Panc1 (cell line): Measurements from ENCODE around the gene SNU13. TPM values are rescaled to one million over a fixed set of nuclear protein-coding genes. Genes with fewer than 3 reads are reported as not detected.

Experiments
- ATAC-seq: fragments of 200-7000 bp; cut with Tn5 transposase; 2 replicates; pipeline ENCODE4 v1.9.1; 2020; ENCODE audit warnings: mild to moderate bottlenecking, moderate library complexity
- BruUV-seq: library from RNA; stranded (reverse); fragments of 400-500 nt; replicated peaks from 2 replicates; lab custom pipeline; 2021; lab: Mats Ljungman, UMichigan
- CTCF ChIA-PET: fragments of 300-600 bp; sonication (Branson Sonifier 250); formaldehyde crosslinking; loops from one replicate; lab custom pipeline; 2022; ENCODE audit warnings: antibody characterized with exemption; lab: Charles Lee
- POLR2A ChIA-PET: fragments of 300-600 bp; sonication (Branson Sonifier 250); formaldehyde crosslinking; loops from one replicate; lab custom pipeline; 2022; ENCODE audit warnings: antibody characterized with exemption; lab: Charles Lee
- DNase-seq: peaks from one replicate; pipeline ENCODE4 v3.0.0-alpha.2; 2010; ENCODE audit warnings: low read depth, low spot score
- H3K27ac ChIP-seq: 2 replicates; pipeline ENCODE4 v1.5.1; 2011; ENCODE audit warnings: mild to moderate bottlenecking, low read length, inconsistent platforms
- H3K27me3 ChIP-seq: fragments of 200-500 bp; sonication (Bioruptor generic); 2 replicates; pipeline ENCODE4 v1.6.0; 2014; ENCODE audit warnings: low read length, inconsistent platforms; ENCODE audit not compliant: control insufficient read depth, insufficient read depth
- H3K36me3 ChIP-seq: fragments of 200-500 bp; sonication (Bioruptor generic); 2 replicates; pipeline ENCODE4 v1.5.1; 2014; ENCODE audit warnings: inconsistent platforms, mild to moderate bottlenecking, low read length, moderate library complexity; ENCODE audit not compliant: control insufficient read depth, insufficient read depth
- H3K4me1 ChIP-seq: 2 replicates; pipeline ENCODE4 v1.5.1; 2011; ENCODE audit warnings: inconsistent platforms, mild to moderate bottlenecking, low read length, moderate library complexity; ENCODE audit not compliant: control insufficient read depth, insufficient read depth
- H3K4me3 ChIP-seq, 2 experiments: 2 replicates each; pipeline ENCODE4 v1.5.1; 2011 to 2012; ENCODE audit warnings: low read depth in 2 of 2, low read length in 2 of 2, mild to moderate bottlenecking in 2 of 2, inconsistent platforms in 1 of 2, moderate library complexity in 1 of 2
- H3K9me3 ChIP-seq: fragments of 200-500 bp; sonication (Bioruptor generic); 2 replicates; pipeline ENCODE4 v1.5.1; 2014; ENCODE audit warnings: low read depth, mild to moderate bottlenecking, inconsistent platforms, low read length, moderate library complexity; ENCODE audit not compliant: control insufficient read depth, insufficient read depth
- POLR2AphosphoS5 ChIP-seq: IDR thresholded peaks from 2 replicates; pipeline ENCODE4 v1.6.1; 2012; ENCODE audit warnings: mild to moderate bottlenecking, low read depth, low read length, moderate library complexity
- SIN3A ChIP-seq: IDR thresholded peaks from 2 replicates; pipeline ENCODE4 v1.6.1; 2012; ENCODE audit warnings: low read depth, mild to moderate bottlenecking, low read length, moderate library complexity, borderline replicate concordance; ENCODE audit not compliant: insufficient read depth
- TCF7L2 ChIP-seq: IDR thresholded peaks from 2 replicates; pipeline ENCODE4 v1.6.1; 2011; ENCODE audit warnings: mild to moderate bottlenecking, low read depth, low read length, inconsistent platforms
- in situ Hi-C: cut with HindIII; loops from 2 replicates; pipeline ENCODE4 v1.10.0; 2016; ENCODE audit warnings: low sequenced_read_pairs, low pct_unique_long_range_greater_than_20kb
- intact Hi-C: fragments of 100-400 bp; cut with micrococcal nuclease; formaldehyde crosslinking; loops from one replicate; pipeline ENCODE4 v1.10.0; 2022; ENCODE audit not compliant: unreplicated experiment
- total RNA-seq: library from RNA; stranded (reverse); gene quantifications from one replicate; pipeline ENCODE4 v1.2.1, GENCODE V29; 2021; ENCODE audit not compliant: unreplicated experiment
- TF ChIP-seq, protein P1 (sequence below): fragments of 450-650 bp; IDR thresholded peaks from 2 replicates; pipeline ENCODE4 v1.5.1; 2017; ENCODE audit warnings: mild to moderate bottlenecking
- TF ChIP-seq, protein P2 (sequence below), 2 experiments: IDR thresholded peaks; 2 replicates each; pipeline ENCODE4 v1.6.1; 2011 to 2012; ENCODE audit warnings: low read depth in 2 of 2, control low read depth in 1 of 2, low read length in 1 of 2, mild to moderate bottlenecking in 1 of 2, moderate library complexity in 1 of 2; ENCODE audit not compliant: insufficient read depth in 1 of 2

Gene SNU13
- total RNA-seq, 1 experiment from 2014 or later: 113 TPM

DNA sequence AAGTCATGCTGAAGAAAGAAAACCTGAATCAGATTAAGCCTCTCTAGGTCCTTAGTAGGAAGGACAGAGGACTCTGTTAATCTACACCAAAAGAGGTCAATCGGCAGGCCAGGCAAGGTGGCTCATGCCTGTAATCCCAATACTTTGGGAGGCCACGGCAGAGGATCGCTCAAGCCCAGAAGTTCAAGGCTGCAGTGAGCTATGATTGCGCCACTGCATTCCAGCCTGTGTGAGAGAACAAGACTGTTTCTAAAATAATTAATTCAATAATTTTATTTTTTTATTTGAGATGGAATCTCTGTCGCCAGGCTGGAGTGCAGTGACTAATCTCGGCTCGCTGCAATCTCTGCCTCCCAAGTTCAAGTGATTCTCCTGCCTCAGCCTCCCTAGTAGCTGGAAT is 63.1 kb downstream of the SNU13 start:
- in situ Hi-C loops (no loop called here), intact Hi-C loops (no loop called here)
- H3K4me1 ChIP-seq: no peaks in the 10 kb centered on the region
- no peak overlapping the region for H3K4me3 ChIP-seq
- ChIA-PET POLR2A (no interaction called here), CTCF (no interaction called here)
- DNase-seq (no peak), ATAC-seq (no peak)
- H3K9me3 ChIP-seq: no peaks in the 10 kb centered on the region
- TF ChIP-seq POLR2AphosphoS5: no peak
- TF ChIP-seq SIN3A: no peak
- TF ChIP-seq, protein P1, sequence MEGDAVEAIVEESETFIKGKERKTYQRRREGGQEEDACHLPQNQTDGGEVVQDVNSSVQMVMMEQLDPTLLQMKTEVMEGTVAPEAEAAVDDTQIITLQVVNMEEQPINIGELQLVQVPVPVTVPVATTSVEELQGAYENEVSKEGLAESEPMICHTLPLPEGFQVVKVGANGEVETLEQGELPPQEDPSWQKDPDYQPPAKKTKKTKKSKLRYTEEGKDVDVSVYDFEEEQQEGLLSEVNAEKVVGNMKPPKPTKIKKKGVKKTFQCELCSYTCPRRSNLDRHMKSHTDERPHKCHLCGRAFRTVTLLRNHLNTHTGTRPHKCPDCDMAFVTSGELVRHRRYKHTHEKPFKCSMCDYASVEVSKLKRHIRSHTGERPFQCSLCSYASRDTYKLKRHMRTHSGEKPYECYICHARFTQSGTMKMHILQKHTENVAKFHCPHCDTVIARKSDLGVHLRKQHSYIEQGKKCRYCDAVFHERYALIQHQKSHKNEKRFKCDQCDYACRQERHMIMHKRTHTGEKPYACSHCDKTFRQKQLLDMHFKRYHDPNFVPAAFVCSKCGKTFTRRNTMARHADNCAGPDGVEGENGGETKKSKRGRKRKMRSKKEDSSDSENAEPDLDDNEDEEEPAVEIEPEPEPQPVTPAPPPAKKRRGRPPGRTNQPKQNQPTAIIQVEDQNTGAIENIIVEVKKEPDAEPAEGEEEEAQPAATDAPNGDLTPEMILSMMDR: no peak
- TF ChIP-seq, protein P2, sequence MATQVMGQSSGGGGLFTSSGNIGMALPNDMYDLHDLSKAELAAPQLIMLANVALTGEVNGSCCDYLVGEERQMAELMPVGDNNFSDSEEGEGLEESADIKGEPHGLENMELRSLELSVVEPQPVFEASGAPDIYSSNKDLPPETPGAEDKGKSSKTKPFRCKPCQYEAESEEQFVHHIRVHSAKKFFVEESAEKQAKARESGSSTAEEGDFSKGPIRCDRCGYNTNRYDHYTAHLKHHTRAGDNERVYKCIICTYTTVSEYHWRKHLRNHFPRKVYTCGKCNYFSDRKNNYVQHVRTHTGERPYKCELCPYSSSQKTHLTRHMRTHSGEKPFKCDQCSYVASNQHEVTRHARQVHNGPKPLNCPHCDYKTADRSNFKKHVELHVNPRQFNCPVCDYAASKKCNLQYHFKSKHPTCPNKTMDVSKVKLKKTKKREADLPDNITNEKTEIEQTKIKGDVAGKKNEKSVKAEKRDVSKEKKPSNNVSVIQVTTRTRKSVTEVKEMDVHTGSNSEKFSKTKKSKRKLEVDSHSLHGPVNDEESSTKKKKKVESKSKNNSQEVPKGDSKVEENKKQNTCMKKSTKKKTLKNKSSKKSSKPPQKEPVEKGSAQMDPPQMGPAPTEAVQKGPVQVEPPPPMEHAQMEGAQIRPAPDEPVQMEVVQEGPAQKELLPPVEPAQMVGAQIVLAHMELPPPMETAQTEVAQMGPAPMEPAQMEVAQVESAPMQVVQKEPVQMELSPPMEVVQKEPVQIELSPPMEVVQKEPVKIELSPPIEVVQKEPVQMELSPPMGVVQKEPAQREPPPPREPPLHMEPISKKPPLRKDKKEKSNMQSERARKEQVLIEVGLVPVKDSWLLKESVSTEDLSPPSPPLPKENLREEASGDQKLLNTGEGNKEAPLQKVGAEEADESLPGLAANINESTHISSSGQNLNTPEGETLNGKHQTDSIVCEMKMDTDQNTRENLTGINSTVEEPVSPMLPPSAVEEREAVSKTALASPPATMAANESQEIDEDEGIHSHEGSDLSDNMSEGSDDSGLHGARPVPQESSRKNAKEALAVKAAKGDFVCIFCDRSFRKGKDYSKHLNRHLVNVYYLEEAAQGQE (IDR thresholded peaks at IDR 0.05; ENCODE audit: insufficient read depth in 1 of 2, low read depth in 2 of 2, low read length in 1 of 2): no peak
- no peak for TF ChIP-seq TCF7L2
- BruUV-seq: no TSS peak
- no peak overlapping the region for H3K27ac ChIP-seq
- no peaks in the 10 kb centered on the region for H3K27me3 ChIP-seq
- peaks cover 14% of the 10 kb centered on the region for H3K36me3 ChIP-seq

Other genes starting within 250 kb of the SNU13 start
- gene TOB2, start 242.1 kb downstream of the SNU13 start, total RNA-seq: 43.6 TPM
- 34.9 TPM for gene PHF5A, start 220.2 kb downstream of the SNU13 start, total RNA-seq
- 71.5 TPM for gene ACO2, start 219.8 kb downstream of the SNU13 start, total RNA-seq
- gene POLR3H, start 144.4 kb downstream of the SNU13 start, total RNA-seq: 46.6 TPM
- 1.5 TPM for gene CSDC2, start 127.9 kb downstream of the SNU13 start, total RNA-seq
- gene PMM1, start 99.0 kb downstream of the SNU13 start, total RNA-seq: 30.5 TPM
- gene DESI1, start 67.8 kb downstream of the SNU13 start, total RNA-seq: 33.5 TPM
- 287 TPM for gene XRCC6, start 67.6 kb downstream of the SNU13 start, total RNA-seq
- 0.18 TPM for gene MEI1, start 10.6 kb upstream of the SNU13 start, total RNA-seq
- gene CCDC134, start 111.8 kb upstream of the SNU13 start, total RNA-seq: 16.7 TPM
- 73.0 TPM for gene SREBF2, start 144.2 kb upstream of the SNU13 start, total RNA-seq
- 0.62 TPM for gene SHISA8, start 226.2 kb upstream of the SNU13 start, total RNA-seq
- gene TNFRSF13C, start 237.9 kb upstream of the SNU13 start, total RNA-seq: 1.0 TPM